Esophagus squamous epithelium (tissue), 4 donors: ENCODE results near the gene OR1K1.

ENCODE experiments used
- POLR2A ChIP-seq, 4 donors: fragments of 450-650 bp; IDR thresholded peaks; one replicate each; pipeline ENCODE4 v1.6.1; 2017; ENCODE audit warnings: antibody characterized with exemption in 4 of 4, mild to moderate bottlenecking in 4 of 4, moderate library complexity in 3 of 4
- TF ChIP-seq, protein P1 (sequence below), 6 experiments: fragments of 450-650 bp in 4 of 6; fragments of 200-600 bp in 2 of 6; sonication (generic) in 2 of 6; IDR thresholded peaks; one replicate each; pipeline ENCODE4 v1.5.1; 2016 to 2019; ENCODE audit warnings: antibody characterized with exemption in 6 of 6, mild to moderate bottlenecking in 4 of 6, moderate library complexity in 4 of 6

DNA sequence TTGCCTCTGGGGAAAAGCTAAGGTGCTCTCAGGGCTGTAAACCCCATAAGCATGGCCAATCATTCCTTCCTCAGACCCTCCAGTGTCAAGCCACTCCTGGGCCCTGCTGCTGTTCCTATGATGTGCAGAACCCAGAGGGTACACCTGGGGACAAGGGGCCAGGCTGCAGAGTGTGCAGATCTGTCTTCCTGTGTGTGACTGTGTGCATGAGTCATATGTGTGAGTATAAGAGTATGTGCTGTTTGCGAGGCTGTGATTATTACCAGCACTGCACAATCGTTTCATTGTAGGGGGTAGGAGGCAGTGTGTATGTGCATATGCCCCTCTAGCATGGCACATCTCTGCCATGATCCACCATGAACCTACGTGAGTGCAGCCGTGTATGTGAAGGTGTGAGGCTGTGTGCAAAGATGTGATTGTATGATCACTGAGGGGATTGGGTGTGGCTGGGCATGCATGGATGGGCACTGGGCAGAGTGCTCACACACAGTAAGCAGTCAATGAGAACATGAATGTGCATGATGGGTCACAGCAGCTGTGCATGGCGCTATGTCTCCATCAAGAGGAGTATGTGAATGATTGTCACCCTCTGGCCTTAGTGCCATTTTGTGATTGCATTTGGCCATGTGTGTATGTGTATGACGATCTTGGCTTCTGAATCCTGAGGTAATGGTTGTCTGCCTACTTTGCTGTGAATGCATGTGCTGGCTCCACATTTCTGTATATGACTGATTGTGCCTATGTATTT lies 2.4 kb upstream of the OR1K1 start:
- TF ChIP-seq, protein P1, sequence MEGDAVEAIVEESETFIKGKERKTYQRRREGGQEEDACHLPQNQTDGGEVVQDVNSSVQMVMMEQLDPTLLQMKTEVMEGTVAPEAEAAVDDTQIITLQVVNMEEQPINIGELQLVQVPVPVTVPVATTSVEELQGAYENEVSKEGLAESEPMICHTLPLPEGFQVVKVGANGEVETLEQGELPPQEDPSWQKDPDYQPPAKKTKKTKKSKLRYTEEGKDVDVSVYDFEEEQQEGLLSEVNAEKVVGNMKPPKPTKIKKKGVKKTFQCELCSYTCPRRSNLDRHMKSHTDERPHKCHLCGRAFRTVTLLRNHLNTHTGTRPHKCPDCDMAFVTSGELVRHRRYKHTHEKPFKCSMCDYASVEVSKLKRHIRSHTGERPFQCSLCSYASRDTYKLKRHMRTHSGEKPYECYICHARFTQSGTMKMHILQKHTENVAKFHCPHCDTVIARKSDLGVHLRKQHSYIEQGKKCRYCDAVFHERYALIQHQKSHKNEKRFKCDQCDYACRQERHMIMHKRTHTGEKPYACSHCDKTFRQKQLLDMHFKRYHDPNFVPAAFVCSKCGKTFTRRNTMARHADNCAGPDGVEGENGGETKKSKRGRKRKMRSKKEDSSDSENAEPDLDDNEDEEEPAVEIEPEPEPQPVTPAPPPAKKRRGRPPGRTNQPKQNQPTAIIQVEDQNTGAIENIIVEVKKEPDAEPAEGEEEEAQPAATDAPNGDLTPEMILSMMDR (IDR thresholded peaks at IDR 0.05) = no peak
- TF ChIP-seq POLR2A (IDR thresholded peaks at IDR 0.05) = no peak
